LNCaP clone FGC (cell line): Measurements from ENCODE around the gene DIP2A.
"Not testable (repeated sequence)": the region's sequence is repeated elsewhere in the genome, so short reads cannot be mapped to it uniquely, and the experiment has no call there.

Source experiments
- DNase-seq: peaks from one replicate; pipeline ENCODE4 v3.0.0-alpha.2; 2011; ENCODE audit warnings: low read depth
- H3K4me3 ChIP-seq: 2 replicates; pipeline ENCODE4 v1.5.1; 2011; ENCODE audit warnings: mild to moderate bottlenecking, low read depth, low read length, control low read depth
- TF ChIP-seq, protein P1 (sequence below): IDR thresholded peaks from 2 replicates; pipeline ENCODE4 v1.5.1; 2012; ENCODE audit warnings: mild to moderate bottlenecking; ENCODE audit not compliant: control insufficient read depth, insufficient read depth; ENCODE audit errors: extremely low read depth

Gene DIP2A

DNA sequence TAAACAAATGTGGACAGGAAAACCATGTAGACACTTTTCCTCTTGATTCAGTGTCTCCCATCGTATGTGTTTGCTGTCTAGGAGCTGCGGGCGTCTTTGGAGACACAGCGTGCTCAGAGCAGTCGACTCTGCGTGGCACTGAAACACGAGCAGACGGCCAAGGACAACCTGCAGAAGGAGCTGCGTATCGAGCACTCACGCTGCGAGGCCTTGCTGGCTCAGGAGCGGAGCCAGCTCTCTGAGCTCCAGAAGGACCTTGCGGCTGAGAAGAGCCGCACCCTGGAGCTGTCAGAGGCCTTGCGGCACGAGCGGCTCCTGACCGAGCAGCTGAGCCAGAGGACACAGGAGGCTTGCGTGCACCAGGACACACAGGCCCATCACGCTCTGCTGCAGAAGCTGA, 27.2 kb upstream of the DIP2A start:
- no peak overlapping the region for H3K4me3 ChIP-seq
- DNase-seq: no peak
- TF ChIP-seq, protein P1, sequence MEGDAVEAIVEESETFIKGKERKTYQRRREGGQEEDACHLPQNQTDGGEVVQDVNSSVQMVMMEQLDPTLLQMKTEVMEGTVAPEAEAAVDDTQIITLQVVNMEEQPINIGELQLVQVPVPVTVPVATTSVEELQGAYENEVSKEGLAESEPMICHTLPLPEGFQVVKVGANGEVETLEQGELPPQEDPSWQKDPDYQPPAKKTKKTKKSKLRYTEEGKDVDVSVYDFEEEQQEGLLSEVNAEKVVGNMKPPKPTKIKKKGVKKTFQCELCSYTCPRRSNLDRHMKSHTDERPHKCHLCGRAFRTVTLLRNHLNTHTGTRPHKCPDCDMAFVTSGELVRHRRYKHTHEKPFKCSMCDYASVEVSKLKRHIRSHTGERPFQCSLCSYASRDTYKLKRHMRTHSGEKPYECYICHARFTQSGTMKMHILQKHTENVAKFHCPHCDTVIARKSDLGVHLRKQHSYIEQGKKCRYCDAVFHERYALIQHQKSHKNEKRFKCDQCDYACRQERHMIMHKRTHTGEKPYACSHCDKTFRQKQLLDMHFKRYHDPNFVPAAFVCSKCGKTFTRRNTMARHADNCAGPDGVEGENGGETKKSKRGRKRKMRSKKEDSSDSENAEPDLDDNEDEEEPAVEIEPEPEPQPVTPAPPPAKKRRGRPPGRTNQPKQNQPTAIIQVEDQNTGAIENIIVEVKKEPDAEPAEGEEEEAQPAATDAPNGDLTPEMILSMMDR: no peak

DNA sequence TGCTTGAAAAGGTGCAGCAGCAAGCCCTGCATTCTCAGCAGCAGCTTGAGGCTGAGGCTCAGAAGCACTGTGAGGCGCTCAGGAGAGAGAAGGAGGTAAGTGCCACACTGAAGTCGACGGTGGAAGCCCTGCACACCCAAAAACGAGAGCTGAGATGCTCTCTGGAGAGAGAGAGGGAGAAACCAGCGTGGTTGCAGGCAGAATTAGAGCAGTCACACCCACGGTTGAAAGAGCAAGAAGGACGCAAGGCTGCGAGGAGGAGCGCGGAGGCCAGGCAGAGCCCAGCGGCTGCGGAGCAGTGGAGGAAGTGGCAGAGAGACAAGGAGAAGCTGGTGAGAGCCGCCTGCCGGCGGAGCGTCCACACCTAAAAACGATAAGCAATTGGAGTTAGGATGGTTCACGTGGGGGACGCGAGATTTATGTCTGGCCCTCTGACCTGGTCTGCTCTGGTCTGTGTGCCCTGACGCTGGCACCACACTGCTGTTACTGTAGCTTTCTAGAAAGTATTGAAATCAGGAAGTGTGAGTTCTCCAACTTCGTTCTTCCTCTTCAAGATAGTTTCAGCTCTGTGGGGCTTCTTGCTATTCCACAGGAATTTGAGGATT, 26.7 kb upstream of the DIP2A start:
- no peak for DNase-seq
- no peak overlapping the region for H3K4me3 ChIP-seq
- TF ChIP-seq, protein P1: no peak

DNA sequence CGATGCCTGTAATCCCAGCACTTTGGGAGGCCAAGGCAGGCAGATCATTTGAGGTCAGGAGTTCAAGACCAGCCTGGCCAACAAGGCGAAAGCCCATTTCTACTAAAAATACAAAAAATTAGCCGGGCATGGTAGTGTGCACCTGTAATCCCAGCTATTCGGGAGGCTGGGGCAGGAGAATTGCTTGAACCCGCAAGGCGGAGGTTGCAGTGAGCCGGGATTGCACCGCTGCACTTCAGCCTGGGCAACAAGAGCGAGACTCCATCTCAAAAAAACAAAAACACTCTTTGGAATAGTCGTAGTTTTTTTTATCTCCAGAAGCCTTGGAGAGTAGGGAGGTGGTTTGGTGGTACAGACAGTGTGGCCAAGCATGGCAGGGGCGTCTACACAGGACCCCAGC, 25.6 kb upstream of the DIP2A start:
- H3K4me3 ChIP-seq, DNase-seq: not testable (repeated sequence)

DNA sequence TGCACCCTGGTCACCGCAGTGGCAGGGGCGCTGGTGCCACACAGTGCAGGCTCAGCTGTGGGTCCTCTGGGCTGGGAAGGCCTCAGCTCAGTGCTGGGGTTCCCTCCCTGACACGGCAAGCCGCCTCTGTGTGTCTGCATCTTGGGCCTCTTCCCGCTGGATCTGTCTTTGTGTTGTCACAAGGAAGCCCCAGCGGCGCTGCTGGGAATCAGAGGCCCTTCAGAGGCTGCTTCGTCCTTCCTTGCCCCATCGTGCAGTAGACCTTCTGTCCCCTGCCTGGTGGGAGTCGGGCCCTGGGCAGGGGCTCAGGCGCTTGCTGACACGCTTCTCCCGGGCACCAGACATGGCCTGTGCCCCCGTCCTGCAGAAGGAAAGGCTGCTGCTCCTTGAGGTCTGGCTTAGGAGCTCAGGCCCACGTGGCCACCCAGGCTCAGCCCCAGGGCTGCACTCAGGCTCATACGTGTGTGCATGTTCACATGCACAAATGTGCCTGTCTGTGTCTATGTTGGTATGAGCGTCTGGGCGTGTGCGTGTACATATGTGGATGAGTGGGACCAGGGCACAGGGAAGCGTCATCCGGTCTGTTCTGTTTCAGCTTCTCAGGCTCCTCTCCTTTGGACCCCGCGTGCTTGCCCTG, 24.3 kb upstream of the DIP2A start:
- no peak overlapping the region for H3K4me3 ChIP-seq
- TF ChIP-seq, protein P1: no peak
- DNase-seq: no peak

DNA sequence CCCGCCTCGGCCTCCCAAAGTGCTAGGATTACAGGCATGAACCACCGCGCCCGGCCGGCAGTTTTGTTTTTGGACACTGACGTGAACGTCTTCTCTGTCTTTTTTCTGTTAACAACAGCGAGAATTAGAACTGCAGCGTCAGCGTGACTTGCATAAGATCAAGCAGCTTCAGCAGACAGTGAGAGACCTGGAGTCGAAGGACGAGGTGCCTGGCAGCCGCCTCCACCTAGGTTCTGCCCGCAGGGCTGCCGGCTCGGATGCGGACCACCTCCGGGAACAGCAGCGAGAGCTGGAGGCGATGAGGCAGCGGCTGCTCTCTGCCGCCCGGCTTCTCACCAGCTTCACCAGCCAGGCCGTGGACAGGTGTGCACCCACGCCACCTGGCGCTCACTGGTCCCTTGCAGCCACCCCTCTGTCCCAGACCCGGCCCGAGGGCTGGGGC, 22.9 kb upstream of the DIP2A start:
- no peak for DNase-seq

DNA sequence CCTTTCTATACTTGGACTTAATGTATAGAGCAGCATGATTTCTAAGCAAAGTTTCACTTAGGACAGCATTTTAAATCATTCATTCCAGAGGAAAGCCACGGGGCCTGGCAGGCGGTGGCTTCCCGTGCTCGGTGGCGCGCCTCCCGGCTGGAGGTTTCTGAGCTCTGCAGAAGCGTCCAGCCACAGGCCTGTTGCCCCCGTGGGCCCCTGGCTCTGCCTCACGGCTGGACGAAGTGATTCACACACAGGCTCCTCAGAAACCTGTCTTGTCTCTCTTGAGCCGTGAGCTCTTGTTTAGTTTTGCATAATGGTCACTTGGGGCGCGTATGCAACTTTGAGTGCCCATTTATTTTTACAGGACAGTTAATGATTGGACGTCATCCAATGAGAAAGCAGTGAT, 22.1 kb upstream of the DIP2A start:
- no peak for DNase-seq
- no peak overlapping the region for H3K4me3 ChIP-seq
- TF ChIP-seq, protein P1: no peak

More for the DNA sequence above, 22.9 kb upstream of the DIP2A start:
- TF ChIP-seq, protein P1: no peak
- no peak overlapping the region for H3K4me3 ChIP-seq

DNA sequence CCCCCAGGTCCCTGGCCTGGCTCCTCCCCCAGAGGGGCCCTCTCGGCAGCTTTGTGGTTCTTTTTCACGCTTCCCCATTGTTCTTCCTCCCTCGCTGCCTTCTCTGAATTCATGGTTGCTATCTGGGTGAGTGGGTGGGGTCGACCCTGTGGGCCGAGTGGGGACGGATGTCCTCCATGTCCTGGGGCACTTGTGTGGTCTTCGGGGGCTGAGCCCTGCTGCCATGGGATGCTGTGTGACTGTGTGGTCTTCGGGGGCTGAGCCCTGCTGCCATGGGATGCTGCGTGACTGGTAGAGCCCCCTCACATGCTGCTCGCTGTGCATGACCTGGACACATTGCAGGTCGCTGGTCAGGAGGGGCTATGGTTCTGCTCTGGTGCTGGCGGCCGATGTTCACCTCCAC, 21.6 kb upstream of the DIP2A start:
- no peak overlapping the region for H3K4me3 ChIP-seq
- TF ChIP-seq, protein P1: no peak
- DNase-seq: no peak
